CD14-positive monocyte (primary cell): ENCODE data around the gene MYH3. TPM values are rescaled to one million over a fixed set of nuclear protein-coding genes. Genes with fewer than 3 reads are reported as not detected.
A peak's percentile ranks its signal among the peaks of the same experiment; 100 is the strongest.

Experiments used
- DNase-seq, 3 donors: peaks; one replicate each; pipeline ENCODE4 v3.0.0-alpha.2; 2011 to 2022
- H2AFZ ChIP-seq: 2 replicates; pipeline ENCODE4 v1.6.0; 2012; ENCODE audit warnings: mild to moderate bottlenecking, low read depth, low read length, inconsistent platforms; ENCODE audit not compliant: insufficient read depth, poor library complexity, severe bottlenecking
- H3K27ac ChIP-seq, 2 donors: 1 replicate in 1 of 2; 2 replicates in 1 of 2; pipeline ENCODE4 v1.5.1; 2012 to 2013; ENCODE audit warnings: low read length in 2 of 2, control low read depth in 1 of 2, inconsistent platforms in 1 of 2, low read depth in 1 of 2, mild to moderate bottlenecking in 1 of 2
- H3K27me3 ChIP-seq, 2 donors: one replicate each; pipeline versions ENCODE4 v1.6.0 to v1.6.1; 2011 to 2013; ENCODE audit warnings: low read length in 2 of 2; ENCODE audit not compliant: control insufficient read depth in 2 of 2, insufficient read depth in 2 of 2
- H3K36me3 ChIP-seq, 2 donors: replicated peaks in 1 of 2; 1 replicate in 1 of 2; 2 replicates in 1 of 2; pipeline versions ENCODE4 v1.5.1 to v1.6.1; 2012 to 2013; ENCODE audit warnings: low read length in 2 of 2, control low read depth in 1 of 2, inconsistent platforms in 1 of 2, mild to moderate bottlenecking in 1 of 2; ENCODE audit not compliant: insufficient read depth in 2 of 2, control insufficient read depth in 1 of 2
- H3K4me1 ChIP-seq, 2 donors: 1 replicate in 1 of 2; 2 replicates in 1 of 2; pipeline versions ENCODE4 v1.5.1 to v1.6.1; 2012 to 2013; ENCODE audit warnings: low read length in 2 of 2, control low read depth in 1 of 2, inconsistent platforms in 1 of 2, mild to moderate bottlenecking in 1 of 2, moderate library complexity in 1 of 2; ENCODE audit not compliant: insufficient read depth in 2 of 2, control insufficient read depth in 1 of 2
- H3K4me2 ChIP-seq: replicated peaks from 2 replicates; pipeline ENCODE3; 2012; ENCODE audit warnings: low read length, moderate library complexity, mild to moderate bottlenecking; ENCODE audit not compliant: poor library complexity, severe bottlenecking; ENCODE audit errors: extremely low read depth
- H3K4me3 ChIP-seq, 3 experiments: fragments of 200-600 bp in 1 of 3; sonication (generic) in 1 of 3; replicated peaks in 1 of 3; 1 replicate in 2 of 3; 2 replicates in 1 of 3; pipeline ENCODE4 v1.5.1; 2011 to 2013; ENCODE audit warnings: low read length in 3 of 3, mild to moderate bottlenecking in 3 of 3, control low read depth in 2 of 3, low read depth in 2 of 3, inconsistent platforms in 1 of 3, moderate library complexity in 1 of 3
- H3K79me2 ChIP-seq: 2 replicates; pipeline ENCODE4 v1.6.0; 2012; ENCODE audit warnings: mild to moderate bottlenecking, control low read depth, inconsistent platforms, low read length, moderate library complexity; ENCODE audit not compliant: insufficient read depth
- H3K9ac ChIP-seq: 2 replicates; pipeline ENCODE4 v1.6.0; 2017; ENCODE audit warnings: low read length, mild to moderate bottlenecking; ENCODE audit not compliant: insufficient read depth, poor library complexity, severe bottlenecking
- H3K9me3 ChIP-seq, 2 donors: replicated peaks in 1 of 2; 1 replicate in 1 of 2; 2 replicates in 1 of 2; pipeline versions ENCODE4 v1.5.1 to v1.6.1; 2012 to 2013; ENCODE audit warnings: low read length in 2 of 2, control low read depth in 1 of 2; ENCODE audit not compliant: control insufficient read depth in 1 of 2, insufficient read depth in 1 of 2
- H4K20me1 ChIP-seq: 2 replicates; pipeline ENCODE4 v1.6.0; 2012; ENCODE audit warnings: mild to moderate bottlenecking, low read length, control low read depth, moderate library complexity; ENCODE audit not compliant: insufficient read depth
- H3K27ac Mint-ChIP-seq, 7 donors: one replicate each; pipeline ENCODE4 v1.8.0; 2020; ENCODE audit warnings: mild to moderate bottlenecking in 7 of 7, mixed read lengths in 7 of 7, moderate library complexity in 6 of 7, inconsistent platforms in 2 of 7
- H3K27me3 Mint-ChIP-seq, 3 donors: one replicate each; pipeline ENCODE4 v1.8.0; 2021 to 2022; ENCODE audit warnings: low read depth in 3 of 3, mild to moderate bottlenecking in 3 of 3, mixed read lengths in 3 of 3, moderate library complexity in 3 of 3, inconsistent platforms in 1 of 3
- H3K36me3 Mint-ChIP-seq, 2 donors: one replicate each; pipeline ENCODE4 v1.8.0; 2020; ENCODE audit warnings: mixed read lengths in 2 of 2, inconsistent platforms in 1 of 2, mild to moderate bottlenecking in 1 of 2
- H3K4me1 Mint-ChIP-seq: one replicate; pipeline ENCODE4 v1.8.0; 2020; ENCODE audit warnings: mild to moderate bottlenecking, mixed read lengths
- H3K4me3 Mint-ChIP-seq, 2 donors: one replicate each; pipeline ENCODE4 v1.8.0; 2020; ENCODE audit warnings: mild to moderate bottlenecking in 2 of 2, mixed read lengths in 2 of 2, moderate library complexity in 1 of 2
- H3K9me3 Mint-ChIP-seq, 7 donors: one replicate each; pipeline ENCODE4 v1.8.0; 2020 to 2022; ENCODE audit warnings: mixed read lengths in 7 of 7, mild to moderate bottlenecking in 6 of 7, moderate library complexity in 6 of 7, inconsistent platforms in 2 of 7
- CTCF ChIP-seq: fragments of 200-600 bp; IDR thresholded peaks from one replicate; pipeline ENCODE4 v1.8.0; 2022; ENCODE audit warnings: antibody characterized with exemption, mild to moderate bottlenecking
- WGBS: methylation state at CpG from one replicate; pipeline ENCODE4 v1.1.5; 2013; ENCODE audit warnings: missing lambda C conversion rate; ENCODE audit not compliant: insufficient coverage; 5-methylcytosine and 5-hydroxymethylcytosine counted together
- intact Hi-C, 2 donors: fragments of 100-400 bp; cut with micrococcal nuclease; formaldehyde crosslinking; loops; one replicate each; pipeline versions ENCODE4 v1.15.0 to v1.15.1; 2023
- polyA plus RNA-seq, 3 donors: library from polyadenylated mRNA; depleted of rRNA in 1 of 3; unstranded in 2 of 3; stranded (reverse) in 1 of 3; fragments of 300-500 nt in 2 of 3; fragments of >200 nt in 1 of 3; fragmentation: Illumina TruSeq in 2 of 3; gene quantifications; 1 replicate in 2 of 3; 2 replicates in 1 of 3; pipeline ENCODE4 v1.2.3, GENCODE V29; 2012 to 2021

The MYH3 gene
- polyA plus RNA-seq, 3 donors: 0.13 to 5.7 TPM; not detected in 1

GRCh38 chr17:10663231-10663630 is 6.1 kb upstream of the MYH3 start:
- H3K4me2 ChIP-seq: no peak overlapping the region
- H3K27me3 ChIP-seq: no peaks in the 10 kb centered on the region
- no peaks in the 10 kb centered on the region for H3K4me1 ChIP-seq
- Mint-ChIP-seq H3K27ac (peak overlapping the region in 1 of 7 donors; percentile 6), H3K27me3 (no peaks in the 10 kb centered on the region), H3K4me1 (no peaks in the 10 kb centered on the region), H3K36me3 (peaks cover 6 to 16% of the 10 kb centered on the region in 2 donors), H3K9me3 (no peaks in the 10 kb centered on the region), H3K4me3 (no peak overlapping the region)
- H3K27ac ChIP-seq: no peak overlapping the region
- H3K79me2 ChIP-seq: no peaks in the 10 kb centered on the region
- no peak overlapping the region for H3K4me3 ChIP-seq
- no peaks in the 10 kb centered on the region for H4K20me1 ChIP-seq
- H3K9ac ChIP-seq: no peak overlapping the region
- intact Hi-C loops: no loop called here
- no peak for TF ChIP-seq CTCF
- no peaks in the 10 kb centered on the region for H3K9me3 ChIP-seq
- 93% methylated on average over 6 of the region's 6 CpGs for WGBS
- no peaks in the 10 kb centered on the region for H3K36me3 ChIP-seq
- no peak for DNase-seq
- no peak overlapping the region for H2AFZ ChIP-seq

- H3K36me3 ChIP-seq: no peaks in the 10 kb centered on the region
- no peak overlapping the region for H3K4me3 Mint-ChIP-seq
- intact Hi-C loops: no loop called here
- WGBS: 91% methylated on average over 10 of the region's 10 CpGs
- TF ChIP-seq CTCF: no peak
- no peaks in the 10 kb centered on the region for H3K9me3 Mint-ChIP-seq
- no peak overlapping the region for H3K9ac ChIP-seq
- no peak for DNase-seq
- H3K36me3 Mint-ChIP-seq: peaks cover 6 to 12% of the 10 kb centered on the region in 2 donors
- no peaks in the 10 kb centered on the region for H3K4me1 Mint-ChIP-seq
- no peaks in the 10 kb centered on the region for H3K9me3 ChIP-seq
- no peak overlapping the region for H2AFZ ChIP-seq
- no peaks in the 10 kb centered on the region for H3K79me2 ChIP-seq
- no peak overlapping the region for H3K4me3 ChIP-seq
- no peaks in the 10 kb centered on the region for H4K20me1 ChIP-seq
- no peak overlapping the region for H3K27ac ChIP-seq
- H3K4me2 ChIP-seq: no peak overlapping the region
- H3K27me3 ChIP-seq: no peaks in the 10 kb centered on the region
- no peaks in the 10 kb centered on the region for H3K4me1 ChIP-seq
- no peaks in the 10 kb centered on the region for H3K27me3 Mint-ChIP-seq
- peak overlapping the region in 1 of 7 donors; percentile 62 for H3K27ac Mint-ChIP-seq
Measured at GRCh38 chr17:10661437-10661836, 4.3 kb upstream of the MYH3 start.
